Calu3 (cell line): Measurements from ENCODE around the gene FAM185A. TPM values are rescaled to one million over a fixed set of nuclear protein-coding genes. Genes with fewer than 3 reads are reported as not detected.
"Not testable (repeated sequence)": the region's sequence is repeated elsewhere in the genome, so short reads cannot be mapped to it uniquely, and the experiment has no call there.

Experiments
- Bru-seq: library from RNA; stranded (reverse); fragments of 400-500 nt; gene quantifications from one replicate; lab custom pipeline; 2021; lab: Mats Ljungman, UMichigan
- BruChase-seq, 2 experiments: library from RNA; stranded (reverse); fragments of 400-500 nt; gene quantifications; one replicate each; lab custom pipeline; 2021; lab: Mats Ljungman, UMichigan
- BruUV-seq: library from RNA; stranded (reverse); fragments of 400-500 nt; replicated peaks from 2 replicates; lab custom pipeline; 2021; lab: Mats Ljungman, UMichigan
- CTCF ChIA-PET: fragments of 300-600 bp; sonication (Branson Sonifier 250); formaldehyde crosslinking; loops from one replicate; lab custom pipeline; 2022; ENCODE audit warnings: antibody characterized with exemption; lab: Charles Lee
- DNase-seq: peaks from one replicate; pipeline ENCODE4 v3.0.0; 2022
- H3K27ac Mint-ChIP-seq: one replicate; pipeline ENCODE4 v1.8.0; 2022; ENCODE audit warnings: mixed read lengths; ENCODE audit not compliant: unreplicated experiment
- H3K27me3 Mint-ChIP-seq: one replicate; pipeline ENCODE4 v1.8.0; 2022; ENCODE audit warnings: mixed read lengths; ENCODE audit not compliant: unreplicated experiment
- H3K36me3 Mint-ChIP-seq: one replicate; pipeline ENCODE4 v1.8.0; 2022; ENCODE audit warnings: mild to moderate bottlenecking, moderate library complexity, mixed read lengths; ENCODE audit not compliant: insufficient read depth, unreplicated experiment
- H3K4me1 Mint-ChIP-seq: one replicate; pipeline ENCODE4 v1.8.0; 2022; ENCODE audit warnings: mild to moderate bottlenecking, low read depth, mixed read lengths; ENCODE audit not compliant: unreplicated experiment
- H3K4me3 Mint-ChIP-seq: one replicate; pipeline ENCODE4 v1.8.0; 2022; ENCODE audit warnings: mild to moderate bottlenecking, low read depth, moderate library complexity, mixed read lengths; ENCODE audit not compliant: unreplicated experiment
- H3K9me3 Mint-ChIP-seq: one replicate; pipeline ENCODE4 v1.8.0; 2022; ENCODE audit warnings: low read depth, mixed read lengths; ENCODE audit not compliant: unreplicated experiment
- intact Hi-C: fragments of 100-400 bp; cut with micrococcal nuclease; formaldehyde crosslinking; loops from one replicate; pipeline ENCODE4 v1.10.0; 2022; ENCODE audit not compliant: unreplicated experiment
- long read RNA-seq: library from polyadenylated mRNA; stranded (forward); transcript quantifications from one replicate; pipeline ENCODE4 v2.0.0, GENCODE V29; 2022
- total RNA-seq: library from RNA; stranded (reverse); gene quantifications from 2 replicates; pipeline ENCODE4 v1.2.3, GENCODE V29; 2022

FAM185A gene
- 9.1 and 9.9 TPM in 2 replicates for total RNA-seq
- percentile 62 among the genes with signal in this experiment for Bru-seq, nascent RNA
- percentile 49 among the genes with signal in this experiment for BruChase-seq, experiment 1, labeled RNA remaining after a 6-hour chase
- percentile 53 among the genes with signal in this experiment for BruChase-seq, experiment 2, labeled RNA remaining after a 2-hour chase
- long read RNA-seq, partial matches to known transcripts, result 0 of 9 reads
- long read RNA-seq, other reads (novel, unspliced or antisense), result 6 of 9 reads

DNA sequence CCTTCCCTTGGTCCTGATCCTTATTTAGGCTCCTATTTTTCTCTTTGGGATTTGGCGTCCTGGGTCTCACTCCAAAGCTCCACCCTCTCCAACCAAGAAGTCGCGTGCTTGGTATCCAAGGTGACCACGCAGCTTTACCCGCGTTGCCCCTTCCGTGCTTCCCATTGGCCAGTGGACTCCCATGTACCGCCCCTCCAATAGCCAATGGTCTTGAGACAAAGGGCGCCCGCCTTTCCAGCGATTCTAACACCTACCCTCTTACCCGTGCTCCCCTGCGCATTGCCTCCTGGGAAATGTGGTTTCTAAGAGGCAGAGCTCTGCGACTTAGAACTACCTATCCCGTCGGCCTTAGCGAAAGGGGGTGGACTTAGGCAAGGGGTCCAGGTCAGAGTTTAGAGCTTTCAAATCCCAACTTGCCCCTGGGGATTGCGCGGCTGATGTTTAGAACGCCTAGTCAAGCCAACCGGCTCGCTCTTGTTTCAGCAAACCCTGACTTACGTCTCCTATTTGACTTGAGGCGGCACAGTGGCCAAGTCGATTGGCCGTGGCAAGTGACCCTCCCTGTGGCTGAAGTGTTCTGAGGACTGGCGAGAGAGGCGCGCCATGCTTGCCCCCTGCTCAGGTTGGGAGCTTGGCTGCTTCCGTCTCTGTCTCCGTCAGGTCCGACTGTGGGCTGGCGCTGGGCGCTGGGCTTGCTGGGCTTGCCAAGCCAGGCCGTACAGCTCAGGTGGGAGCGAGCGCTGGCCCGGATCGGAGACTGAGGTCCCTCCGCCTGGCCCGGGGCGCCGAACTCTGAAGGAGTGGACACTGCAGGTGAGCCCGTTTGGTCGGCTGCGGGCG is at the start of gene FAM185A:
Gene FAM185A (plus strand): TSS at position 395 of the 840 bp plus-strand sequence. CDS start 209 bp downstream, at position 604.
- not testable (repeated sequence) for BruUV-seq, H3K36me3 Mint-ChIP-seq, H3K9me3 Mint-ChIP-seq, H3K27me3 Mint-ChIP-seq, H3K4me1 Mint-ChIP-seq
- peak within 1 kb of the TSS; percentile 73 for H3K4me3 Mint-ChIP-seq
- peak; percentile 92 for DNase-seq
- intact Hi-C loops, result loop anchor here (5.0 kb wide), 1 partner anchor 313 kb away; no protein-coding TSS in a partner anchor
- CTCF ChIA-PET, result interaction anchor here (0.6 to 0.9 kb wide), 2 partner anchors 313 to 326 kb away, joined by 3 to 5 read pairs; partner anchors contain the start of gene ARMC10
- peak within 1 kb of the TSS; percentile 96 for H3K27ac Mint-ChIP-seq

DNA sequence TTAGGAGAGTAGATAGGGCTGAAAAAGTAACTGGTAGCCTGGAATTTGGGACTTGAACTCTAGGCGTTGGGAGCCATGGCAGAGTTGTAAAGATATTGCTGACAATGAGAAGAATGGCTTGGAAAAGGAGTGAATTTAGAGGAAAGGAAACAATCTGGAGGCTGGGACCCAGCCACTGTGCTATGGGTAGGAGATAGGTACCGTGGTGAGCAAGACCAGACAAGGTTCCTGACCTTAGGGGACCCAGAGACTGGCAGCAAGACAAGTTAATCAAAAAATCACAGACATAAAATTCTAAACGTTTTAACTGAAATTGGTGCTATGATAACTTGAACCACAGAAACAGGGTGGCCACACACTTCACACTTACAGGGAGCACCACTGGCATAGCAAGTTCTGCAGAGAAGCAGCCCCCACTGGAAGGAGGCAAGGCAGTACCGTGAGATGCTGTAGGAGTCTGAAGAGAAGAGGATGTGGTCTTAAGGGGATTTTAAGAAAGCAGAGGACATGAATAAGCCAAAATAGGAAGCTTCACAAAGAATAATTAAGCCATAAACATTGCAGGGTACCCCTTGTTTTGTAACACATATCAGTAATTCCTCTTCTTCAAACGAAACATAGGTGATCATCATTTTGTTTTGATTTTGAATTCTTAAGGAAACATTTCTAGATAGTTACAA is 35.6 kb upstream of the FAM185A start:
- BruUV-seq, result not testable (repeated sequence)

DNA sequence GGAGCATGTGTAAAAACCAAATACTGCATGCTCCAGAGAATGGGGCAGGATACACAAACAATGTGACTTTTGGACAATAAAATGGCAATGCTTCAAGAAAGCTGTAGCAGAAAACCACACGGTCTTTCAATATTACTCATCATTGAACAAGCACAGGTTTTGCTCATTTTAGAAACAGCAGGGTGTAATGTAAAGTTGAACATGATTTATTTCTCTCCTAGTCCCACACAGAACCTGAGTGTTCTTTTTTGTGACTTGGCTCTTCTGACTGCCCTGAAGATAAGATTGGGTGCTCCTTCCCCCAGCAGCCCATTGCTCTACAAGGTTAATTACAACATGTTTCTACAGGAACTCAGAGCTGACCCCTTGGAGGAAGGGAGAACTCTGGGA is 35.1 kb upstream of the FAM185A start:
- H3K4me1 Mint-ChIP-seq, DNase-seq, H3K27me3 Mint-ChIP-seq, H3K9me3 Mint-ChIP-seq, H3K27ac Mint-ChIP-seq, CTCF ChIA-PET, BruUV-seq, H3K36me3 Mint-ChIP-seq, intact Hi-C loops, H3K4me3 Mint-ChIP-seq: not testable (repeated sequence)

More for the DNA sequence above, 35.6 kb upstream of the FAM185A start:
- H3K9me3 Mint-ChIP-seq, H3K27me3 Mint-ChIP-seq, DNase-seq, H3K36me3 Mint-ChIP-seq, H3K4me1 Mint-ChIP-seq, H3K4me3 Mint-ChIP-seq, intact Hi-C loops, CTCF ChIA-PET, H3K27ac Mint-ChIP-seq: not testable (repeated sequence)

DNA sequence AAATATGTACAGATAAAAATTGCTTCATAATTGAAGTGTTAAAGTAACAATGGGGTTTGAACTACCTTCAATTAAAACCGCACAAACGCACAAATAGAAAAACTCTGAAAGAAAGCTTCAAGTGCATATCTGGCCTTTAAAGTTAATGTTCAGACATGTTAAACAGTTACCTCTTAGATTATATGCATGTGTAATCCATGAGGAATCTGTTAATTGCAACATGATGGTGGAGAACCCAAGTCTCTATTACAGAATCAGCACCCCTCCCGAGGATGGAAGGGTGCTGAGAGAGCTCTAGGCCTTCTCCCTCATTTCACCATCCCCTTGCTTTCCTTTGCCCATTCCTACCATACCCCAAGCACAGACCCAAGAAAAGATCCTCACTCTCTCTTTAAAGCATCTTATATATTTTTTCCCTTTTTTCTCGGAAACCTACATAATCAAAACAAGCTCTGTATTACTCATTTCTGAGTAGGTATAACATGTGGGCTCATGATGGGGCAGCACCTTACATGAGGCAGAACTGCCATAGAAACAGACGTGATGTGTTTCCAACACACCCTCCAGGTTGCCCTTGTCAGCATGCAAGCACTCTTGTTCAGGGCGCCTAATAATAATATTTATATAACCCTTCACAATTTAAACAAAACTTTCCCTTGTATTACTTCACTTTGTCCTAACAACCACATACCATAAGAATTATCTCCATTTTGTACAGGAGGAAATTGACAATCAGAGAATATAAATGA is 33.9 kb upstream of the FAM185A start:
- CTCF ChIA-PET, H3K9me3 Mint-ChIP-seq, intact Hi-C loops, H3K4me3 Mint-ChIP-seq, H3K27ac Mint-ChIP-seq, H3K36me3 Mint-ChIP-seq, BruUV-seq, H3K4me1 Mint-ChIP-seq, DNase-seq: not testable (repeated sequence)
- H3K27me3 Mint-ChIP-seq, result peaks cover 12% of the 10 kb centered on the region

DNA sequence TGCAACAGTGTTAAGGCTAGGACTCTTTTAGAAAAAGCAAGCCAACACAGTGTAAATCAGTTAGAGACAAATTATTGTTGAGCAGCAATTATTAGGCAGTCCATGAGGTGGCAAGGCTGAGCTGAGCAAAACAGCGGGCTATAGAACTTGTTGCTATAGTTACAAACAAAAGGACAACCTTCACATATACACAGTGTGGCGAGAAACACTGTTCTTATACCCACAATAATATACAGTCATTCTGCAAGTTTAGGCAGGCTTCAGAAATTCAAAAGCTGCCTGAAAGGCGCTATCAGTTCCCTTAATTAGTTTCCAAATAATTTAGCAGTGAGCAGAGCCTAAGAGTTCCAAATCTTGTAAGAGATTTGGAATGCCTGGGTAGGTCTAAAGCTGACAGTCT is 33.1 kb upstream of the FAM185A start:
- H3K27ac Mint-ChIP-seq, BruUV-seq, H3K9me3 Mint-ChIP-seq, DNase-seq, intact Hi-C loops, CTCF ChIA-PET, H3K4me1 Mint-ChIP-seq, H3K36me3 Mint-ChIP-seq, H3K4me3 Mint-ChIP-seq: not testable (repeated sequence)
- peaks cover 12% of the 10 kb centered on the region for H3K27me3 Mint-ChIP-seq

DNA sequence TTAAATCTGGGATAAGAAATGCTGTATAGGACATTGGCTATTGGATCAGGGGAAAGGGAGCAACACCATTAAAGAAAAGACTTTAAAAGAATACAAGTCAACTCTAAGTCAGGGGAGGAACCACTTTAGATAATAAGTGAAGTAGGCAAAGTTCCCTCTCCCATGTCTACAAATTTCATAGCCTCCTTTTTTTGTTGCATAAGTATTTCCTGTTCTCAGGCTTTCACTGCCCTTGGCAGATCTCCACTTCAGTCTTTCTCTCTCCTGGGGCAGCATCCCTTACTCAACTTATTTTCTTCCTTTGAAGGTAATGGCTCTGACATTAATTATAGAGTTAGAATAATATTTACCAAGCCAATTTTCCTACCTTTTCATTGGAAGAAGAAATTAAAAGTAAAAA is 30.3 kb upstream of the FAM185A start:
- intact Hi-C loops, H3K4me1 Mint-ChIP-seq, BruUV-seq, H3K27ac Mint-ChIP-seq, H3K9me3 Mint-ChIP-seq, DNase-seq, CTCF ChIA-PET, H3K4me3 Mint-ChIP-seq, H3K36me3 Mint-ChIP-seq: not testable (repeated sequence)
- peaks cover 14% of the 10 kb centered on the region for H3K27me3 Mint-ChIP-seq

DNA sequence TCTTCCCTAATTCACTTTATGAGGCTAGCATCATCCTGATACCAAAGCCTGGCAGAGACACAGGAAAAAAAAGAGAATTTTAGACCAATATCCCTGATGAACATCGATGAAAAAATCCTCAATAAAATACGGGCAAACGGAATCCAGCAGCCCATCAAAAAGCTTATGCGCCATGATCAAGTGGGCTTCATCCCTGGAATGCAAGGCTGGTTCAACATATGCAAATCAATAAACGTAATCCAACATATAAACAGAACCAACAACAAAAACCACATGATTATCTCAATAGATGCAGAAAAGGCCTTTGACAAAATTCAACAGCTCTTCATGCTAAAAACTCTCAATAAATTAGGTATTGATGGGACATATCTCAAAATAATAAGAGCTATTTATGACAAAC is 22.6 kb upstream of the FAM185A start:
- H3K27ac Mint-ChIP-seq, H3K4me1 Mint-ChIP-seq, DNase-seq, H3K4me3 Mint-ChIP-seq, H3K9me3 Mint-ChIP-seq, H3K36me3 Mint-ChIP-seq, intact Hi-C loops, CTCF ChIA-PET, BruUV-seq: not testable (repeated sequence)
- H3K27me3 Mint-ChIP-seq, result peaks cover 14% of the 10 kb centered on the region

DNA sequence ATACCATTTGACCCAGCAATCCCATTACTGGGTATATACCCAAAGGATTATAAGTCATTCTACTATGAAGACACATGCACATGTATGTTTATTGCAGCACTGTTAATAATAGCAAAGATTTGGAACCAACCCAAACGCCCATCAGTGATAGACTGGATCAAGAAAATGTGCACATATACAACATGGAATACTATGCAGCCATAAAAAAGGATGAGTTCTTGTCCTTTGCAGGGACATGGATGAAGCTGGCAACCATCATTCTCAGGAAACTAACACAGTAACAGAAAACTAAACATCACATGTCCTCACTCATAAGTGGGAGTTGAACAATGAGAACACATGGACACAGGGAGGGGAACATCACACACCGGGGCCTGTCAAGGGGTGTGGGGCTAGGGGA is 19.1 kb upstream of the FAM185A start:
- H3K4me1 Mint-ChIP-seq, H3K4me3 Mint-ChIP-seq, H3K36me3 Mint-ChIP-seq, H3K27me3 Mint-ChIP-seq, BruUV-seq, intact Hi-C loops, CTCF ChIA-PET, DNase-seq, H3K9me3 Mint-ChIP-seq, H3K27ac Mint-ChIP-seq: not testable (repeated sequence)

DNA sequence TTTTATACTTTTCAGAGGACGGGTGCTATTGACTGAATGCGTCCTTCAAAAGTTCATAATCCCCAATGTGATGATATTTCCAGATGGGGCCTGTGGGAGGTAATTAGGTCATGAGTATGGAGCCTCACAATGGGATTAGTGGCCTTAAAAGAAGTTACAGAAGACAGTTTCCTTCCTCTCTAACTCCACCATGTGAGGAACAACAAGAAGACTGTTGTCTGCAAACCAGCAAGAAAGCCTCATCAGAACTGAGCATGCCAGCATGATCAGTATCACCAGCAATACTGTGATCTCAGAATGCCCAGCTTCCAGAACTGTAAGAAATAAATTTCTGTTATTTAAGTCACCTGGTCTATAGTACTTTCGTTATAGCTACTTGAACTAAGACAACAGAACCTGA is 18.4 kb upstream of the FAM185A start:
- H3K4me1 Mint-ChIP-seq, H3K27ac Mint-ChIP-seq, intact Hi-C loops, H3K36me3 Mint-ChIP-seq, CTCF ChIA-PET, H3K4me3 Mint-ChIP-seq, H3K9me3 Mint-ChIP-seq, DNase-seq, H3K27me3 Mint-ChIP-seq, BruUV-seq: not testable (repeated sequence)
